GM12878 (cell line): ENCODE measurements around the gene GNPTAB. TPM values are rescaled to one million over a fixed set of nuclear protein-coding genes. Genes with fewer than 3 reads are reported as not detected.

Experiments used
- BACH1 ChIP-seq: fragments of 450-650 bp; IDR thresholded peaks from 2 replicates; pipeline ENCODE4 v1.6.1; 2017; ENCODE audit warnings: mild to moderate bottlenecking, borderline replicate concordance
- BCL11A ChIP-seq: IDR thresholded peaks from 2 replicates; pipeline ENCODE4 v1.6.1; 2011; ENCODE audit warnings: low read depth, low read length
- CBFB ChIP-seq: IDR thresholded peaks from 2 replicates; pipeline ENCODE4 v1.6.1; 2016; ENCODE audit warnings: antibody characterized with exemption, low read depth
- CEBPB ChIP-seq, 2 experiments: fragments of 150-350 bp in 1 of 2; IDR thresholded peaks; 2 replicates each; pipeline ENCODE4 v1.6.1; 2012 to 2014; ENCODE audit warnings: low read depth in 2 of 2, low read length in 2 of 2, borderline replicate concordance in 1 of 2, inconsistent platforms in 1 of 2
- CHD1 ChIP-seq: IDR thresholded peaks from 2 replicates; pipeline ENCODE4 v1.6.1; 2012; ENCODE audit warnings: low read depth, low read length, improper control_type of control experiment
- ETV6 ChIP-seq, 2 experiments: fragments of 450-650 bp in 1 of 2; IDR thresholded peaks in 1 of 2; conservative IDR thresholded peaks in 1 of 2; 2 replicates each; pipeline ENCODE4 v1.6.1; 2014; ENCODE audit warnings: antibody characterized with exemption in 1 of 2, borderline replicate concordance in 1 of 2, low read depth in 1 of 2, mild to moderate bottlenecking in 1 of 2, moderate library complexity in 1 of 2
- IRF4 ChIP-seq: IDR thresholded peaks from 2 replicates; pipeline ENCODE4 v1.6.1; 2011; ENCODE audit warnings: low read depth, low read length
- KDM1A ChIP-seq: fragments of 200-600 bp; sonication (generic); IDR thresholded peaks from 2 replicates; pipeline ENCODE4 v1.6.1; 2016; ENCODE audit warnings: borderline replicate concordance
- KLF5 ChIP-seq: fragments of 450-650 bp; IDR thresholded peaks from 2 replicates; pipeline ENCODE4 v1.6.1; 2014; ENCODE audit warnings: mild to moderate bottlenecking; ENCODE audit not compliant: partially characterized antibody
- RAD21 ChIP-seq: IDR thresholded peaks from 2 replicates; pipeline ENCODE4 v1.6.1; 2011; ENCODE audit warnings: mild to moderate bottlenecking, low read depth, low read length, moderate library complexity; ENCODE audit not compliant: insufficient read depth
- SMAD5 ChIP-seq: IDR thresholded peaks from 2 replicates; pipeline ENCODE4 v1.6.1; 2016; ENCODE audit warnings: antibody characterized with exemption, low read depth
- STAT3 ChIP-seq: IDR thresholded peaks from 2 replicates; pipeline ENCODE4 v1.6.1; 2011; ENCODE audit warnings: low read depth, low read length, improper control_type of control experiment
- SUPT20H ChIP-seq: IDR thresholded peaks from 2 replicates; pipeline ENCODE4 v1.6.1; 2011; ENCODE audit warnings: low read depth, mild to moderate bottlenecking, low read length, moderate library complexity, borderline replicate concordance; ENCODE audit not compliant: control insufficient read depth
- TCF12 ChIP-seq: IDR thresholded peaks from 2 replicates; pipeline ENCODE4 v1.6.1; 2011; ENCODE audit warnings: low read depth, mild to moderate bottlenecking, low read length
- ZBED1 ChIP-seq: IDR thresholded peaks from 2 replicates; pipeline ENCODE4 v1.6.1; 2016; ENCODE audit warnings: borderline replicate concordance
- ZNF384 ChIP-seq: IDR thresholded peaks from 2 replicates; pipeline ENCODE4 v1.6.1; 2012; ENCODE audit warnings: low read depth, mild to moderate bottlenecking, low read length, improper control_type of control experiment, borderline replicate concordance
- ZSCAN29 ChIP-seq: fragments of 450-650 bp; IDR thresholded peaks from 2 replicates; pipeline ENCODE4 v1.6.1; 2017; ENCODE audit warnings: mild to moderate bottlenecking, moderate library complexity
- polyA plus RNA-seq, 11 experiments: library from polyadenylated mRNA; depleted of rRNA in 4 of 11; unstranded in 6 of 11; stranded (reverse) in 5 of 11; fragments of >200 nt; fragmentation: Nextera tagmentation in 4 of 11; fragmentation: Illumina TruSeq in 1 of 11; extraction: Ambion mirVana in 4 of 11; extraction: Trizol in 1 of 11; gene quantifications; 1 replicate in 1 of 11; 2 replicates in 10 of 11; pipeline versions ENCODE4 v1.2.1 to v1.2.3, GENCODE V29; 2011 to 2016; ENCODE audit warnings: inconsistent platforms in 2 of 11, missing spikeins in 2 of 11, low read depth in 1 of 11
- total RNA-seq, 4 experiments: library from RNA; depleted of rRNA in 3 of 4; stranded (reverse); fragments of >200 nt in 3 of 4; fragmentation: Illumina TruSeq in 1 of 4; extraction: Trizol in 1 of 4; gene quantifications; 2 replicates each; pipeline versions ENCODE4 v1.2.1 to v1.2.3, GENCODE V29; 2013 to 2021
- TF ChIP-seq, protein P1 (sequence below): fragments of 450-650 bp; formaldehyde crosslinking; IDR thresholded peaks from 2 replicates; pipeline ENCODE4 v1.4.0; 2020; ENCODE audit warnings: mild to moderate bottlenecking, moderate library complexity
- TF ChIP-seq, protein P2 (sequence below): fragments of 450-650 bp; IDR thresholded peaks from 2 replicates; pipeline ENCODE4 v1.6.1; 2017; ENCODE audit warnings: low read depth, mild to moderate bottlenecking, moderate library complexity
- TF ChIP-seq, protein P3 (sequence below): fragments of 450-650 bp; IDR thresholded peaks from 2 replicates; pipeline ENCODE4 v1.6.1; 2014; ENCODE audit warnings: mild to moderate bottlenecking
- TF ChIP-seq, protein P4 (sequence below): fragments of 450-650 bp; conservative IDR thresholded peaks from 2 replicates; pipeline ENCODE4 v1.6.1; 2017; ENCODE audit warnings: mild to moderate bottlenecking, moderate library complexity

The GNPTAB gene
- total and polyA plus RNA-seq, 10 of the 15 experiments (the other 5 are each of a cell fraction or from before 2014, with no cell fraction given) = 9.8 to 38.9 (median 35.3) TPM

DNA sequence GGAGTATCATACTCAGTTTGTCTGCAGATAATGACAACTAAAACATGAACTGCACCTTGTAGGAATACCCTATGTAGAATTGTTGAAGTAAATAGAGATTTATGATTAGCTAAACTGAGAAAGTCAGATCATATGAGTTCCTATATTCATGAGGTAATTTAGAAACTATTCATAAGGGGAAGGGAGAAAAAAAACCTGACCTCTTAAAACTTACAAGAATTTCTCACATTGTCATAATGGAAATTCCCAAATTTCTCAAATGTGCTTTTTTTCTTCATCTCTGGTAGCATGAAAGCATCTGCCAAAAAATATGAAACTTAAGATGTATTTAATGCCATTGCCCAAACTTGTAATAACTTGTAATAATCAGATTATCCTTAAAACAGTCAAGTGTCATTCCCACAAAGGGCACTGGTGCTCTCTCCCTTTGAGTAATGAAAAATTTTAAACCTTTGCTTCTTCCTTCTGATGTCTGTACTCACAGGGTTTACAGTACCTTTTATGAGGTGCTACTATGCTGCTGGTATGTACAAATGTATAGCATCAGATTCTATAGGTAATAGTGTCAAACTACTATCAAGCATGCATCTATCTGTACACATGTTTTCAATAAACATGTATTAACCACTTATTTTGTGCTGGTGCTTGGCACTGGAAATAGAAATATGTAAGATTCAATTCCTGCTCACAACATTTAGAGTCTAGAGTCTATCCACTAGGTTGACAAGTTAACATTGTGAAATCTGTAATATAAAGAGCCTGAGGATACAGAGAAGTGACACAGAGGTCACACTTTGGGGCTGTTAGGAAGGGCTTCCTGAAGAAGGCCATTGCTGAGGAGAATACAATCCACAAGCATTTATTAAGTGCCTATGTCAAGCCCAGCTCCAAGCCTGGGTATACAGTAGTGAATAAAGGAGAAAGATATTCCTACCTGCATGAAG is 29.2 kb upstream of the GNPTAB start (continued):
- TF ChIP-seq, protein P1, sequence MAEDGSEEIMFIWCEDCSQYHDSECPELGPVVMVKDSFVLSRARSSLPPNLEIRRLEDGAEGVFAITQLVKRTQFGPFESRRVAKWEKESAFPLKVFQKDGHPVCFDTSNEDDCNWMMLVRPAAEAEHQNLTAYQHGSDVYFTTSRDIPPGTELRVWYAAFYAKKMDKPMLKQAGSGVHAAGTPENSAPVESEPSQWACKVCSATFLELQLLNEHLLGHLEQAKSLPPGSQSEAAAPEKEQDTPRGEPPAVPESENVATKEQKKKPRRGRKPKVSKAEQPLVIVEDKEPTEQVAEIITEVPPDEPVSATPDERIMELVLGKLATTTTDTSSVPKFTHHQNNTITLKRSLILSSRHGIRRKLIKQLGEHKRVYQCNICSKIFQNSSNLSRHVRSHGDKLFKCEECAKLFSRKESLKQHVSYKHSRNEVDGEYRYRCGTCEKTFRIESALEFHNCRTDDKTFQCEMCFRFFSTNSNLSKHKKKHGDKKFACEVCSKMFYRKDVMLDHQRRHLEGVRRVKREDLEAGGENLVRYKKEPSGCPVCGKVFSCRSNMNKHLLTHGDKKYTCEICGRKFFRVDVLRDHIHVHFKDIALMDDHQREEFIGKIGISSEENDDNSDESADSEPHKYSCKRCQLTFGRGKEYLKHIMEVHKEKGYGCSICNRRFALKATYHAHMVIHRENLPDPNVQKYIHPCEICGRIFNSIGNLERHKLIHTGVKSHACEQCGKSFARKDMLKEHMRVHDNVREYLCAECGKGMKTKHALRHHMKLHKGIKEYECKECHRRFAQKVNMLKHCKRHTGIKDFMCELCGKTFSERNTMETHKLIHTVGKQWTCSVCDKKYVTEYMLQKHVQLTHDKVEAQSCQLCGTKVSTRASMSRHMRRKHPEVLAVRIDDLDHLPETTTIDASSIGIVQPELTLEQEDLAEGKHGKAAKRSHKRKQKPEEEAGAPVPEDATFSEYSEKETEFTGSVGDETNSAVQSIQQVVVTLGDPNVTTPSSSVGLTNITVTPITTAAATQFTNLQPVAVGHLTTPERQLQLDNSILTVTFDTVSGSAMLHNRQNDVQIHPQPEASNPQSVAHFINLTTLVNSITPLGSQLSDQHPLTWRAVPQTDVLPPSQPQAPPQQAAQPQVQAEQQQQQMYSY (CRISPR knock-in tag) = no peak
- no peak for TF ChIP-seq TCF12
- TF ChIP-seq, protein P2, sequence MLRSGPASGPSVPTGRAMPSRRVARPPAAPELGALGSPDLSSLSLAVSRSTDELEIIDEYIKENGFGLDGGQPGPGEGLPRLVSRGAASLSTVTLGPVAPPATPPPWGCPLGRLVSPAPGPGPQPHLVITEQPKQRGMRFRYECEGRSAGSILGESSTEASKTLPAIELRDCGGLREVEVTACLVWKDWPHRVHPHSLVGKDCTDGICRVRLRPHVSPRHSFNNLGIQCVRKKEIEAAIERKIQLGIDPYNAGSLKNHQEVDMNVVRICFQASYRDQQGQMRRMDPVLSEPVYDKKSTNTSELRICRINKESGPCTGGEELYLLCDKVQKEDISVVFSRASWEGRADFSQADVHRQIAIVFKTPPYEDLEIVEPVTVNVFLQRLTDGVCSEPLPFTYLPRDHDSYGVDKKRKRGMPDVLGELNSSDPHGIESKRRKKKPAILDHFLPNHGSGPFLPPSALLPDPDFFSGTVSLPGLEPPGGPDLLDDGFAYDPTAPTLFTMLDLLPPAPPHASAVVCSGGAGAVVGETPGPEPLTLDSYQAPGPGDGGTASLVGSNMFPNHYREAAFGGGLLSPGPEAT = peak; percentile 98
- no peak for TF ChIP-seq CBFB
- TF ChIP-seq ZSCAN29 = no peak
- no peak for TF ChIP-seq SUPT20H
- TF ChIP-seq SMAD5 = 0 out of 2 replicates have a peak, but pooled peaks have one; percentile 42
- no peak for TF ChIP-seq CHD1
- TF ChIP-seq ZNF384 = peak; percentile 82
- no peak for TF ChIP-seq BCL11A
- no peak; the same call in 1 of the 2 replicates for TF ChIP-seq BACH1
- peak; percentile 78 for TF ChIP-seq ZBED1
- no peak for TF ChIP-seq KLF5
- TF ChIP-seq, protein P3, sequence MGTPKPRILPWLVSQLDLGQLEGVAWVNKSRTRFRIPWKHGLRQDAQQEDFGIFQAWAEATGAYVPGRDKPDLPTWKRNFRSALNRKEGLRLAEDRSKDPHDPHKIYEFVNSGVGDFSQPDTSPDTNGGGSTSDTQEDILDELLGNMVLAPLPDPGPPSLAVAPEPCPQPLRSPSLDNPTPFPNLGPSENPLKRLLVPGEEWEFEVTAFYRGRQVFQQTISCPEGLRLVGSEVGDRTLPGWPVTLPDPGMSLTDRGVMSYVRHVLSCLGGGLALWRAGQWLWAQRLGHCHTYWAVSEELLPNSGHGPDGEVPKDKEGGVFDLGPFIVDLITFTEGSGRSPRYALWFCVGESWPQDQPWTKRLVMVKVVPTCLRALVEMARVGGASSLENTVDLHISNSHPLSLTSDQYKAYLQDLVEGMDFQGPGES = no peak
- TF ChIP-seq STAT3 = 0 out of 2 replicates have a peak, but pooled peaks have one; percentile 46
- TF ChIP-seq, protein P4, sequence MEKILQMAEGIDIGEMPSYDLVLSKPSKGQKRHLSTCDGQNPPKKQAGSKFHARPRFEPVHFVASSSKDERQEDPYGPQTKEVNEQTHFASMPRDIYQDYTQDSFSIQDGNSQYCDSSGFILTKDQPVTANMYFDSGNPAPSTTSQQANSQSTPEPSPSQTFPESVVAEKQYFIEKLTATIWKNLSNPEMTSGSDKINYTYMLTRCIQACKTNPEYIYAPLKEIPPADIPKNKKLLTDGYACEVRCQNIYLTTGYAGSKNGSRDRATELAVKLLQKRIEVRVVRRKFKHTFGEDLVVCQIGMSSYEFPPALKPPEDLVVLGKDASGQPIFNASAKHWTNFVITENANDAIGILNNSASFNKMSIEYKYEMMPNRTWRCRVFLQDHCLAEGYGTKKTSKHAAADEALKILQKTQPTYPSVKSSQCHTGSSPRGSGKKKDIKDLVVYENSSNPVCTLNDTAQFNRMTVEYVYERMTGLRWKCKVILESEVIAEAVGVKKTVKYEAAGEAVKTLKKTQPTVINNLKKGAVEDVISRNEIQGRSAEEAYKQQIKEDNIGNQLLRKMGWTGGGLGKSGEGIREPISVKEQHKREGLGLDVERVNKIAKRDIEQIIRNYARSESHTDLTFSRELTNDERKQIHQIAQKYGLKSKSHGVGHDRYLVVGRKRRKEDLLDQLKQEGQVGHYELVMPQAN = no peak
- TF ChIP-seq KDM1A = no peak
- peak in 1 of 2 experiments; percentile 66; a peak in 1 of 4 replicates for TF ChIP-seq CEBPB (IDR thresholded peaks at IDR 0.05; ENCODE audit: borderline replicate concordance in 1 of 2, low read depth in 2 of 2, low read length in 2 of 2)
- TF ChIP-seq RAD21 = no peak
- TF ChIP-seq ETV6 (conservative IDR thresholded peaks at IDR 0.05 in 1 of 2, IDR thresholded peaks at IDR 0.05 in 1 of 2; ENCODE audit: borderline replicate concordance in 1 of 2, low read depth in 1 of 2) = 0 out of 4 replicates have a peak, but pooled peaks of 1 of the 2 experiments have one; percentile 27
- 0 out of 2 replicates have a peak, but pooled peaks have one; percentile 51 for TF ChIP-seq IRF4
